HG03342 (cell line): ENCODE measurements around the gene ATP2A1.
"Not testable (repeated sequence)": the region's sequence is repeated elsewhere in the genome, so short reads cannot be mapped to it uniquely, and the experiment has no call there.

ENCODE experiments used
- ATAC-seq: cut with Tn5 transposase; IDR thresholded peaks from one replicate; pipeline ENCODE4 v1.9.1; 2021; ENCODE audit warnings: mild to moderate bottlenecking, moderate library complexity; ENCODE audit not compliant: unreplicated experiment

ATP2A1 gene

DNA sequence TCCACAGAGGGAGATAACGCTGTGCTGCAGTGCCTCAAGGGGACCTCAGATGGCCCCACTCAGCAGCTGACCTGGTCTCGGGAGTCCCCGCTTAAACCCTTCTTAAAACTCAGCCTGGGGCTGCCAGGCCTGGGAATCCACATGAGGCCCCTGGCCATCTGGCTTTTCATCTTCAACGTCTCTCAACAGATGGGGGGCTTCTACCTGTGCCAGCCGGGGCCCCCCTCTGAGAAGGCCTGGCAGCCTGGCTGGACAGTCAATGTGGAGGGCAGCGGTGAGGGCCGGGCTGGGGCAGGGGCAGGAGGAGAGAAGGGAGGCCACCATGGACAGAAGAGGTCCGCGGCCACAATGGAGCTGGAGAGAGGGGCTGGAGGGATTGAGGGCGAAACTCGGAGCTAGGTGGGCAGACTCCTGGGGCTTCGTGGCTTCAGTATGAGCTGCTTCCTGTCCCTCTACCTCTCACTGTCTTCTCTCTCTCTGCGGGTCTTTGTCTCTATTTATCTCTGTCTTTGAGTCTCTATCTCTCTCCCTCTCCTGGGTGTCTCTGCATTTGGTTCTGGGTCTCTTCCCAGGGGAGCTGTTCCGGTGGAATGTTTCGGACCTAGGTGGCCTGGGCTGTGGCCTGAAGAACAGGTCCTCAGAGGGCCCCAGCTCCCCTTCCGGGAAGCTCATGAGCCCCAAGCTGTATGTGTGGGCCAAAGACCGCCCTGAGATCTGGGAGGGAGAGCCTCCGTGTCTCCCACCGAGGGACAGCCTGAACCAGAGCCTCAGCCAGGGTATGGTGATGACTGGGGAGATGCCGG is 54.3 kb downstream of the ATP2A1 start:
- ATAC-seq: no peak

DNA sequence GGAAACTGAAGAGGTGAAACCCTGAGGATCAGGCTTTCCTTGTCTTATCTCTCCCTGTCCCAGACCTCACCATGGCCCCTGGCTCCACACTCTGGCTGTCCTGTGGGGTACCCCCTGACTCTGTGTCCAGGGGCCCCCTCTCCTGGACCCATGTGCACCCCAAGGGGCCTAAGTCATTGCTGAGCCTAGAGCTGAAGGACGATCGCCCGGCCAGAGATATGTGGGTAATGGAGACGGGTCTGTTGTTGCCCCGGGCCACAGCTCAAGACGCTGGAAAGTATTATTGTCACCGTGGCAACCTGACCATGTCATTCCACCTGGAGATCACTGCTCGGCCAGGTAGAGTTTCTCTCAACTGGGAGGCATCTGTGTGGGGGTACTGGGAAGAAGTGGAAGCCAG is 54.9 kb downstream of the ATP2A1 start:
- no peak for ATAC-seq

DNA sequence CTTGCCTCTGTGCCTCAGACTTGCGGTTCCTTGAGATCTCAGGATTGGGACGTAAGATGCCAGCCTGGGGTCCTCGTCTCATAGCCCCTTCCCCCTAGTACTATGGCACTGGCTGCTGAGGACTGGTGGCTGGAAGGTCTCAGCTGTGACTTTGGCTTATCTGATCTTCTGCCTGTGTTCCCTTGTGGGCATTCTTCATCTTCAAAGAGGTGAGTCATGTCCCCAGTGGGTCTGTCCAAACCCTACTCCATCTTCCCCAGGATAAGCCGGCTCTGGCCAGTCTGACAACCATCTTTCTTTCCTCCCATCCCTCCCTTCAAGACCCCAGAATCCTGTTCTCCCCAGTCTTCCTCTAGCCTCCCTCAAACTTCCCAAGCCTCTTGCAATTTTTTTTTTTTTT is 57.1 kb downstream of the ATP2A1 start:
- no peak for ATAC-seq

DNA sequence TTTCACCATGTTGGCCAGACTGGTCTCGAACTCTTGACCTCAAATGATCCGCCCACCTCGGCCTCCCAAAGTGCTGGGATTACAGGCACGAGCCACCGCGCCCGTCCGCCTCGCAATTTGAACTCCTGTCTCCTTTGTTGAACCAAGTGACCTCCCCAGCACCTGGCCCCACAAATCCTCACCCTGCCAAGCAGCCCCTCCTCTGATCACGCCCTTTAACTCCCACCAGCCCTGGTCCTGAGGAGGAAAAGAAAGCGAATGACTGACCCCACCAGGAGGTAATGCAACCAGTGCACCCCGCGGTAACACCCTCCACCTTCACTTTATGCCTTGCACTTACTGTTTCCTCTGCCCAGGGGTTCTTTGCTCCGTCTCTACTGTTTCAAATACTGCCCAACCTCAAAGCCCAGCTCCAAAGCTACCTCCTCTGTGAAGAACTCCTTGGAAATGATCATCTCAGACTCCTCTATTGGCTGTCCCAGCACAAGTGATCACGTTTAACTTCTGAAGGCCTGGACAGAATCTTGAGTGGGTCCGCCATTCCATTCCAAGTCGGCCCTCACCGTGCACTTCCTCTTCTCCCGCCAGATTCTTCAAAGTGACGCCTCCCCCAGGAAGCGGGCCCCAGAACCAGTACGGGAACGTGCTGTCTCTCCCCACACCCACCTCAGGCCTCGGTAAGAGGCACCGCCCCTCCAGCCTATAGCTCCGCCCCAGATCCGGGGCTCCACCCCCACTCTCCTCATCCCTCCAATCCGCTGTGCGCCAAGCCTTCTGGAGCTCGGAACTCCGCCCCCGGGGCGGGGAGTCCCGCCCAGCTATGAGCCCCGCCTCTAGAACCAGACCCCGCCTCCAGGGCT is 57.9 kb downstream of the ATP2A1 start:
- ATAC-seq: peak; percentile 75

DNA sequence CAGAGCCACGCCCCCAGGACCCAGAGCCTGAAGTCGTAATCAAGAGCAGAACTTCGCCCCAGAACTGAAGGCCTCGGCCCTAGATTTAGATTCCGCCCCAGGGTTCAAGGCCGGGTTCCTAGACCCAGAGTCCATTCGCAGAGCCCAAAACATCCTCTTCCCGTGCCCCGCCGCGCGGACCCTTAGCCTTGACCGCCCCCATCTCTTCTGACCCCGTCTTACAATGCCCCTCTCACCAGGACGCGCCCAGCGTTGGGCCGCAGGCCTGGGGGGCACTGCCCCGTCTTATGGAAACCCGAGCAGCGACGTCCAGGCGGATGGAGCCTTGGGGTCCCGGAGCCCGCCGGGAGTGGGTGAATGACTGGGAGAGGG is 58.5 kb downstream of the ATP2A1 start:
- no peak for ATAC-seq

DNA sequence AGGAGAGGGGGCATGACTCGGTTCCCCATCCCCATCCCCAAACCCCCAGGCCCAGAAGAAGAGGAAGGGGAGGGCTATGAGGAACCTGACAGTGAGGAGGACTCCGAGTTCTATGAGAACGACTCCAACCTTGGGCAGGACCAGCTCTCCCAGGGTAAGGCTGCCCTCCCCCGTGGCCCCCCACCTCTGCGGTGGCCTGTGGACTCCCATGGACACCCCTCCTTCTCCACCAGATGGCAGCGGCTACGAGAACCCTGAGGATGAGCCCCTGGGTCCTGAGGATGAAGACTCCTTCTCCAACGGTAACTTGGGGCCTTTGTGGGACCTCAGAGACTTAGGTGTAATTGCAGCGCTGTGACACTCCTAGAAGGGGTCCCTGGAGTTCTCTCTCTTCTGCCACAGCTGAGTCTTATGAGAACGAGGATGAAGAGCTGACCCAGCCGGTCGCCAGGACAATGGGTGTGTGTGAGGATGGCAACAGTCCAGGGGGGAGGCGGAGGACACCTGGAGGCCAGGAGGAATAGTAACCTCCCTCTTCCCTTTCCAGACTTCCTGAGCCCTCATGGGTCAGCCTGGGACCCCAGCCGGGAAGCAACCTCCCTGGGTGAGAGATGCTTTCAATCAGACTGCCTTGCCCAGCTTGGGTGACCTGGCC is 59.1 kb downstream of the ATP2A1 start:
- ATAC-seq: no peak

DNA sequence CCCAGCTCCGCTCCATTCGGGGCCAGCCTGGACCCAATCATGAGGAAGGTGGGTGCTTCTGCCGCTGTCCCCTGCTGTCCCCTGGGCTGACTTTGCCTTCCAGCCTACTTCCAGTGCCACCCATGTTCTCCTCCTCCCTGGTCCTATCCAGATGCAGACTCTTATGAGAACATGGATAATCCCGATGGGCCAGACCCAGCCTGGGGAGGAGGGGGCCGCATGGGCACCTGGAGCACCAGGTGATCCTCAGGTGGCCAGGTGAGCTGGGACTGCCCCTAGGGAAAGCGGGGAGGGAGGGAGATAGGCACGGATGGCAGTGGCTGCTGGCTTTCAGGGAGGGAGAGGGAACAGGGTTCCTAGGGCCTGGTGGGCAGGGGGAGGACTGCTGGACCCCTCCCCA is 60.4 kb downstream of the ATP2A1 start:
- no peak for ATAC-seq

DNA sequence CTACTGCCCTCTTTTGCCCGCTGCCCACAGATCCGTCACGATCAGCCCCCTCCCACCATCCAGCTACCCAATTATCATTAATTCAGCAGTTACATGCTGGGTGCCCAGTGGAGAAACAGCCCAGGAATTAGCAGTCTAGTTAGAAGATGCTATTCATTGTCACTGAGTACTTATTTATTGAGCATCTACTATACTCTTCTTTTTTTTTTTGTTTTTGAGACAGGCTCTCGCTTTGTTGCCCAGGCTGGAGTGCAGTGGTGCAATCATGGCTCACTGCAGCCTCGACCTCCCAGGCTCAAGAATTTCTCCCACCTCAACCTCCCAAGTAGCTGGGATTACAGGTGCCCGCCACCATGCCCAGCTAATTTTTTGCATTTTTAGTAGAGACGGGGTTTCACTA is 61.5 kb downstream of the ATP2A1 start:
- not testable (repeated sequence) for ATAC-seq

DNA sequence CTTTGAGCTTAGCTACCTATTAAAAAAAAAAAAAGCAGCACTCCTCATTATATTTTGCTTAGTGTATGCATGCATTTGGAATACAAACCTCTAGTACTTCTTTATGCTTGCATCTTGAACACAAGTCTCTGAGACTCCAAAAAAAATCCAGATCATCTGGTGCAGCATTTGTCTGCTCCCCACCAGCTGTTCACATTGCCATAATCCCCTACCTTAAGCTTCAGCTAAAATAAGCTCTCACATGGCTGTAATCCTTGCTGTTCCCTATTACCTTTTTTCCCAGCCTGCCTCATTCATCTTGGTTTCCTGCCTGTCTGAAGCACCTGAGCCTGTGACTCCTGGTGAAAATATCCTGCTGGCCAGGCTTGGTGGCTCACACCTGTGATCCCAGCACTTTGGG is 65.0 kb downstream of the ATP2A1 start:
- no peak for ATAC-seq

DNA sequence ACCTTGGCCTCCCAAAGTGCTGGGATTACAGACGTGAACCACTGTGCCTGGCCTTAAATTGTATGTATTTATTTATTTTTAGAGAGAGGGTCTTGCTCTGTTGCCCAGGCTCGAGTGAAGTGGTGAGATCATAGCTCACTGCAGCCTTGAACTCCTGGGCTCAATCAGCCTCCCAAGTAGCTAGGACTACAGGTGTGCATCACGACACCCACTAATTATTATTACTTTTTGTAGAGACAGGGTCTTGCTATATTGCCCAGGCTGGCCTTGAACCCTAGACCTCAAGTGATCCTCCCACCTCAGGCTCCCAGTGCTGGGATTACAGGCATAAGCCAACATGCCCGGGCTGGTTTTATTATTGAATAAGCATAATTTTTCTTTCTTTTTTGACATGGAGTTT is 68.4 kb downstream of the ATP2A1 start:
- ATAC-seq: no peak

DNA sequence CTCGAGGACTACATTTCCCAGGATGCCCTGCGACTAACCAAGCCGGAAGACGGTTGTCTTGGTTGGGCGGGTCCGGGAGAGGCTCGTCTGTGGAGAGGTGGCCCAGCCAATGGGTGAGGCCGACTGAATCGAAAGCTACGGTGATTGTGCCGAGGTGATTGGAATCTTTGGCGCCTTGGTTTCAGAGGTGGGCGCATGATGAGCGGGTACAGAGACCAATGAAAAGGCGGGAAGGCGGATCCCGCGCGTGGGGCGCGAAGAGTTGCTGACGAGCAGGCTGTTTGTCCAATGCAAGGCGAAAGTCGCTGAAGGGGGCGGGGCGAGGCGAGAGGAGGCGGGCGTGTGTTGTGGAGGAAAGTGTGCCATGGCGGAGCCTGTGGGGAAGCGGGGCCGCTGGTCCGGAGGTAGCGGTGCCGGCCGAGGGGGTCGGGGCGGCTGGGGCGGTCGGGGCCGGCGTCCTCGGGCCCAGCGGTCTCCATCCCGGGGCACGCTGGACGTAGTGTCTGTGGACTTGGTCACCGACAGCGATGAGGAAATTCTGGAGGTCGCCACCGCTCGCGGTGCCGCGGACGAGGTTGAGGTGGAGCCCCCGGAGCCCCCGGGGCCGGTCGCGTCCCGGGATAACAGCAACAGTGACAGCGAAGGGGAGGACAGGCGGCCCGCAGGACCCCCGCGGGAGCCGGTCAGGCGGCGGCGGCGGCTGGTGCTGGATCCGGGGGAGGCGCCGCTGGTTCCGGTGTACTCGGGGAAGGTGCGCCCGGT is 72.5 kb downstream of the ATP2A1 start, which contains the start of gene NFATC2IP:
TSS of gene NFATC2IP (plus strand) at position 290 of the 762 bp plus-strand sequence. CDS start at position 365, 75 bp downstream.
- peak; percentile 84 for ATAC-seq

DNA sequence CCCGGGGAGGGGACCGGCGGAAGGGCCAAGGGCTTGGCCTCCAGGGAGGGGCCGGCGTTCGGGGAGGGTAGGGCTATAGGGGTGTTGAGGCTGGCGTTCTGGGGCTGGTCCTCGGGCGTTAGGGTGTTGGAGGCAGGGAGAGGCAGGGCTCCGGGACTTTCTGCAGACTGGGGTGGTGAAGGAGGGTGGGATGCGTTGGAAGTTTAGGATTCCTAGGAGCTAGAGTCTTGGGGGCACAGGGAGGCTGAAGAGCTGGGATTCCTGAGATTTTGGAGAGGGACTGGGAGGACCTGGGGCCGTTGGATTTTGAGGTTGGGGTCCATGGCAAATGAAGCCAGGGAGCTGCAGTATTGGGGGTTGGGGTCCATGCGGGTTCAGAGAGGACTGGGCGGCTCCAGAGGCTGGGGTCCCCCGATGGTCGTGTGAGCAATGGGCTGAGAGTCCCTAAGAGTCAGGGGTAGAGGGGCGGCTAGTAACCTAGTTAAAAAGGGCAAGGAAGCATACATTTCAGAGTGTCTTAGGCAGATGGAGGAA is 73.2 kb downstream of the ATP2A1 start:
- ATAC-seq: no peak
